GM19438 (cell line): ENCODE data around the gene DNAAF8.
"Not testable (repeated sequence)": the region's sequence is repeated elsewhere in the genome, so short reads cannot be mapped to it uniquely, and the experiment has no call there.

Experiments used
- ATAC-seq: cut with Tn5 transposase; IDR thresholded peaks from one replicate; pipeline ENCODE4 v1.9.1; 2021; ENCODE audit warnings: low read depth; ENCODE audit not compliant: unreplicated experiment

Gene DNAAF8

DNA sequence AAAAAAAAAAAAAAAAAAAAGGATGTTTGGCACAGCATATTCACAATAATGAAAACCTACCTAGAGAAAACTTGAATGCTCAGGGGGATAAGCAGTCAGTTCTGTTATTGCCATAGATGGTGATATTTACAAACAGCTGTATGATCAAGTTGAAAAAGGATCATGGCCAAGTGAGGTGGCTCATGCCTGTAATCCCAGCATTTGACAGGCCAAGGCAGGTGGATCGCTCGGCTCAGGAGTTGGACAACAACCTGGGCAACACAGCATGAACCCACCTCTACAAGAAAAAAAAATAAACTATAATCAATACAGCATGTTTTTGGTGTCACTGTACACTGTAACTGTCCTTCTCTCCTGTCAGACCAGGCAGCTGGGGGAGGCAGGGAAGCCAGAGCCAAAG is 19.3 kb upstream of the DNAAF8 start:
- ATAC-seq, result no peak

DNA sequence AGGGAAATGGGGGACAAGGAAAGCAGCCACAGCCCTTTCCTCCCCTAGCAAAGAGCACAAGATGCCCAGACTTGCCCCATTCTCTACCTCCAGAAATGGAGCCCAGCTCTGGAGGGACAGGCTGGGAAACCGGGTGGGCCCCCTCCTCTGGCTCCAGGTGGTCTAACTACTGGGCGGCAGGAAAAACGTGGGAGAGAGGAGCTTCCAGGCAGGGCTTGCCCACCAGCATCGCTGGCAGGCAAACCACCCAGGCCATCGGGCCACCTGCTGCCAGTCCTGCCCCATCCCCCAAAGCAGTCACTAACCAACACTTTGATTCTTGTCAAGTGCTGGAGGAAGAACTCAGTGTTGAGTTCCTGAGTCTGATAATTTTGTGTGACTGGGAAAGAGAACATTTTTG is 15.9 kb upstream of the DNAAF8 start:
- ATAC-seq, result no peak

DNA sequence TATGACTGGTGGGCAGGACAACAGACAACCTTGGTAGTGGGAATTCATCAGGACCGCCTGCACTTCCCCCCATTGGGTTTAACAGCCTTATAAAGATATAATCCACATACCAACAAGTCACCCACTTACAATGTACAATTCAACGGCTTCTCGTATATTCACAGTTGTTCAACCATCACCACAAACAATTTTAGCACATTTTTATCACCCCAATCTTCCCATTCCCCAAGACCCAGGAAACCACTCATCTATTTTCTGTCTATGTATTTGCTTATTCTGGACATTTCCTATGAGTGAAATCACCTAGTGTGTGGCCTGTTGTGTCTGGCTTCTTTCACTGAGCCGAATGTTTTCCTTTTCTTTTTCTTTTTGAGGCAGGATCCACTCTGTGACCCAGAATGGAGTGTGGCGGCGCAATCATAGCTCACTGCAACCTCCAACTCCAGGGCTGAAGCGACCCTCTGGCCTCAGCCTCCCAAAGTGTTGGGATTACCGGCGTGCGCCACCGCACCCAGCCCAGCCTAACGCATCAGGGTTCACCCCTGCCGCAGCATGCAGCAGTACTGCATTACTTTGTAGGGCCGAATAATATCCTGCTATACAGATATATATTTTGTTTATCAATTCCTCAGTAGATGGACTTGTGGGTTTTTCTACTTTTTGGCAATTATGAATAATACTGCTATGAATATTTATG is 11.1 kb upstream of the DNAAF8 start:
- no peak for ATAC-seq

DNA sequence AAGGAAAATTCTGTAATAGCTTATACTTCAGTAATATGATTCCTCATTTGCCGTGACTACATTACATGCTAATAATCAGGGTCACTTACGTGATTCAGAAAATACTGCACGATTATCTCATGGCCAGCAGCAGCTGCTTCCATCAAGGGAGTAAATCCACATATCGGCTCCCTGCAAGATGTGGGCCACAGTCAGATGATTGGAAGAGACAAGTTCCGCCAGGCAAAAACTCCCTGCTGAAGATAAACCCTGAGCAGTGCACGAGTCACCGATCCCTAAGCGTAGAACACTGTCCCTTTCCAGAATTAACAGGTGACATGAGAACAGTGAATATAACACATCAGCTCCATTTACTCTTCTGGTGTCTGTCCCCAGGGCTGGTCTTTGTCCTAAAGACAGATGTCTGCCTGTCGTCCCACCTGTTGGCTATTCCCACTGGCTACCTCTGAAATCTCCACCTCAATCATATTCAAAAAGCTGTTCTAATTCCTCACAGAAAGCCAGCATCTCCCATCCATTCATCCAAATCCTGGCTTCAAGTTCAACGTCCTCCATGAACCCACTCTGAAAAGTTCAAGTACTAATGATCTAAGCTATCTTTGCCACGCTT is 9.6 kb upstream of the DNAAF8 start:
- no peak for ATAC-seq

DNA sequence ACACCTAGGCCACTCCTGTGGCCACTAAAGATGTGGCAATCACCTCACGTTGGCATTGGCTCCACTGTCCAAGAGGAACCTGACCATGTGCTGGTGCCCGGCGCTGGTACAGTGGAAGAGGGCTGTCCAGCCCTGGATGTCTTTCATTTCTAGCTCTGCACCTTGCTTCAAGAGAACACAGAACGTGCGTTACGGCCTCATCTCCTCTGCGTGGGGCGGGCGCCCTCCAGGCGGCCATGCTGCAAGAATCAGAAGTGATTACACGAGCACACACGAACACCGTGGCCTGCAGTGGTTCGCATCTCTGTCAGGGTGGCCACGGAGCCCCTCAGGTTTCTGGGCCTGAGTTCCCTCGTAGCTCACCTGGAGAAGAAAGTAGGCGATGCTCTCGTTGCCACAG is 7.7 kb upstream of the DNAAF8 start:
- ATAC-seq, result no peak

DNA sequence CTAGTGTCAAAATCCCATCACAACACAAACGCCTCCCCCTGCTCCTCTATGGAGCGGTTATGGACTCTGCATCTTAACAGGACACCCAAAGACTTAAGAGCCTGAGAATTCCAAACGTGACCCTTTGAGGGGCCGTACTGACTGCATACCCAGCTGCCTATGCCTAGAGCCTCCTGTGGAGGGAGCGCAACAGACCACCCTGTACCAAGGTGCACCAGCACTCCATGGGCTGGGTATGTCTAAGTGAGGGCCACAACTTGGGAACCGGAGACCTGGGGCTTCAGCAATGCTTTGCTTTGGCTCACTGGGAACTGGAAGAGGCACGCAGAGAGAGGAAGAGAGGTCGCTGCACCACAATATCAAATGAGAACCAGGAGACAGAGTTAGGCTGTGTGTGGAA is 5.7 kb upstream of the DNAAF8 start:
- no peak for ATAC-seq

DNA sequence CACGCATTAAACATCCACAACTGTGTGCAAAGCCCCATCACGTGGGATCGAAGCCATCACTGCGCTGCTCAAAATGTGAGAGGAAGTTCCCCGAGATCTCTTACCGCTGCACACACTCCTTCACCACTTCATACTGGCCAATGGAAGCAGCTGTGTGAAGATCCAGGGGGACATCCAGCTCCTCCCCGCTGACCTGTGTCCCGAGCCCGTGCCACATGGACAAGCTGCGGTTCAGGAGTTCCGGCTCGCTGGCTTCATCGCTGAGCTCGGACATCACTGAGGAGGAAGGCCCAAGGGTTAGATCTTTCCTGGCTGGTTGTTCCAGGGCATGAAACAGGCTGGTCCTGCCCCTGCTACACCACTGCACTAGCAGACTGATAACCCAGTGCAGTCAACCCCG is 4.5 kb upstream of the DNAAF8 start:
- ATAC-seq, result no peak

DNA sequence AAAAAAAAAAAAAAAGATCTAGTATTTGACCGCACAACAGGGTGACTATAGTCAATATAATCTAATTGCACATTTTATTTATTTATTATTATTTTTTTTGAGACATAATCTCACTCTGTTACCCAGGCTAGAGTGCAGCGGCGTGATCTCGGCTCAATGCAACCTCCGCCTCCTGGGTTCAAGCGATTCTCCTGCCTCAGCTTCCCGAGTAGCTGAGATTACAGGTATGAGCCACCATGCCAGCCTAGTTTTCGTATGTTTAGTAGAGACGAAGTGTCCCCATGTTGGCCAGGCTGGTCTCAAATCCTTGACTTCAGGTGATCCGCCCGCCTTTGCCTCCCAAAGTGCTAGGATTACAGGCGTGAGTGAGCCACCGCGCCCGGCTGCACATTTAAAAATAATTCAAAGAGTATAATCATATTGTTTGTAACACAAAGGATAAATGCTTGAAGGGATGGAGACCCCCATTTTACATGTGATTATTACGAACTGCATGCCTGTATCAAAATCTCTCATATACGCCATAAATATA is 1.1 kb upstream of the DNAAF8 start:
- no peak for ATAC-seq

DNA sequence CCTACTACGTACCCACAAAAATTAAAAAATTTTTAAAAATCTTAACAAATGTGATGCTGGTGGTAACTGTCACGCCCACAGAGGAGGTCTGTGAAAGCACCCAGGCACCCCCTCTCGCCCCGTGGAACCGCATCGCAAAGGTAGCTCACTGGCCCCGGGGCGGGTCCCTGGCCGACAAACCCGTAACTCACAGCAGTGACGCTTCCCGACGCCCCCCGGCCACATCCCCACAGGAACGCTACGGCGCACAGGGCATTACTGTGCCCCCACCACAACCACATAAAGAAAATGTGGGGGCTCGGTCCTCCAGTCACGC is 632 bp upstream of the DNAAF8 start:
- ATAC-seq, result peak; percentile 6

DNA sequence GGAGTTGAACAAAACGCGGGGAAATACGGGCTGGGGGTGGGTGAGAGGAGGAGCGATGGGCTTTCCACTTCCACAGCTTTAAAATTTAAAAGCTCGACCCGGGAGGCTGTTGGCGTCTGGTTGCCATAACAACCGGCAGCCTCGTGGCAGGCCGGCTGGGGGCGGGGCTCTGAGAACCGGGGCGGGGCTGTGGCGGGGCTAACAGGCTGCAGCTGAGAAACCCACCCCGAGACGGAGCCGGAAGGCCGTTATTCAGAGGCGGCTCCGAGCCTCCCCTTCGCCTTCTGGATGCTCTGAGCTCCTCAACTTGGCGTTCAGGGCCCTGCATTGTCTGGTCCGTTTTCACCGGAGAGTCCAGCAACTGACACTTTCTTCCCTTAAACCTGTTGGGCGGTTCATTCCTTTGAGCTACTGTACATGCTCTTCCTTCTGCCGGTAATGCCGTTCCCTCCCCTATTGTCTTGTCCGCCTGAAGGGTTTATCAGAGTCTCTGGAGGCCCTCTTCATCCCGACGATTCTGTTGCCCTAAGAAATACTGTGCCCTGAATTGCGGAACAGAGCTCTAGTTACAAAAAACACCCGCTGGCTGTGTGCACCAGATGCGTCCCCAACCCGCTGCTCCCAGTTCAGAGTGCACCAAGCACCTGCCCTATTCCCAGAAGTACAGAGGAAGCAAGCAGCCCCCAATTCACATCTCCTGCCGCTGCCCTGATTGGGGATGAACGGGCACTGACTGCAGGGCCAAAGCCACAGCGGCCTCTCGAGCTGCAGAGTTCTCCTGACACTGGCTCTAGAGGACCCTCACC is 596 bp downstream of the DNAAF8 start:
- peak; percentile 75 for ATAC-seq

DNA sequence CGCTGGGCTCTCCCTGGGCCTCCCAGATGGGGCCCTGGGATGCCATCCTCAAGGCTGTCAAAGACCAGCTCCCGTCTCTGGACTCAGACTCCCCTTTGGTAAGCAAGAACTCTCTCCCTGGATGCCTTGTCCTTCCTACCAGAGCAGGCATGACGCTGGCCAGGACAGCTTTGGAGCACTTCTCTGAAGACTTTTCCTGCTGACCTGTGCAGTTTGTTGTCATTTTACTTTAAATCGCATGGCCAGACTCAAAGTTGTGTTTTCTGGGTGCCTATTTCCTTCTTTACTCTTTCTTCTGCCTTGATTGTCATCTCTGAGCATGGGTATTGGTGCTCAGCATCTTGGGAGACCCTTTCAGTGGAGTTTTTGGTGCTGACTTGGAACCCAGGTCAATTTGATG is 2.2 kb downstream of the DNAAF8 start:
- ATAC-seq, result no peak

DNA sequence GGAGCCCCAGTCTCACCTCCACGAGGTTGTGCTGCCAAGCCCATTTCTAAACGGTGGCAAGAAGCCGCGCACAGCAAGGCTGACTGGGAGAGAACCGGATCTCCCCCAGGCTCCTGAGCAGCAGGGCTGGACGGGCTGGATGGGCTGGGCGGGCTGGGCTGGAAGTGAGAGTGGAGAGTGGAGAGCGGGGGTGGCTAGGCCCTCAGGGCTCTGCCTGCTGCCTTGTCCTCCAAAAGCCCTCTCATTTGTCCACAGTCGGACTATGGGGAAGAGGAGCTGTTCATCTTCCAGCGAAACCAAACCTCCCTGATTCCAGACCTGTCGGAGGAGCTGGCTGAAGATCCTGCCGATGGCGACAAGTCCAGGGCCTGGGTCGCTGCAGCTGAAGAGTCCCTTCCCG is 3.2 kb downstream of the DNAAF8 start:
- ATAC-seq, result no peak

DNA sequence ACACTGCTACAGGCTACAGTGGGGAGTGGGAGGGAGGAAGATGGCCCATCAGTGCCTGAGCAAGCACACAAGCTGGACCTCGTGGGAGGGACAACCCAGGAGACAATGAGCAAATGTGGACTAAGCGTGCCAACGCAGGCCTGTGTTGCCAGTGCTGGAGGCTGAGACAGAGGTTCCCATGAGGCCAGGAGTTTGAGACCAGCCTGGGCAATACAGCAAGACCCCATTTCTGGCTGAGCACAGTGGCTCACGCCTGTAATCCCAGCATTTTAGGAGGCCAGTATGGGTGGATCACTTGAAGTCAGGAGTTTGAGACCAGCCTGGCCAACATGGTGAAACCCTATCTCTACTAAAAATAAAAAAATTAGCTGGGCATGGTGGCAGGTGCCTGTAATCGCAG is 4.0 kb downstream of the DNAAF8 start:
- not testable (repeated sequence) for ATAC-seq

DNA sequence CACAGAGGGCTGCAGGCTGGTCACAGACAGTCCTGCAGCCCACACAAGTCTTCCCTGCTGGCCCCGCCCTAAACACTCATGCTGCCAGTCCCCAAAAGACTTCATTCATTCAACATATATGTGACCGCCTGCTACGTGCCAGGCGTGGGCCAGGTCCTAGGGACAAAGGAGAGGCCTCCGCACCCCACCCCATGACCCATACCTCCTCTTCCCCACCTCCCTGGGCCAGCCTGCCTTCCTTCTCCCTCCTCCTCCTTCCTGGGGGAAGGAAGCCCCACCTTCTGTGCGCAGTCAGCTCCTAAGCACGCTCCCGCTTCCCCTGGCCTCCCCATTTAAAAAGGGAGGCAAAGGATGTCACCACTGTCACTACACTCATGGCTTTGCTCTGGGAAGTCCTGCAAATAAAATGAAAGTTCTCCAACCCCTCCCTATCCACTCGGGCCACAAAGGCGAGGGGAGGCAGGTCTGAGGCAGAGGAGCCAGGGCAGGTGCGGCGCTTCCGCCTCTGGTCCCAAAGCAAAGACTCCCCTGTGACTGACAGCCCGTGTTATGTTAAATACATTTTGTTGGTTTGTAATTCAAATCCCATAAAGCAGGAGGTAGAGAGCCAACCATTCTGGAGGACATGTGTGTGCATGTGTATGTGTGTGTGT is 9.0 kb downstream of the DNAAF8 start:
- no peak for ATAC-seq

DNA sequence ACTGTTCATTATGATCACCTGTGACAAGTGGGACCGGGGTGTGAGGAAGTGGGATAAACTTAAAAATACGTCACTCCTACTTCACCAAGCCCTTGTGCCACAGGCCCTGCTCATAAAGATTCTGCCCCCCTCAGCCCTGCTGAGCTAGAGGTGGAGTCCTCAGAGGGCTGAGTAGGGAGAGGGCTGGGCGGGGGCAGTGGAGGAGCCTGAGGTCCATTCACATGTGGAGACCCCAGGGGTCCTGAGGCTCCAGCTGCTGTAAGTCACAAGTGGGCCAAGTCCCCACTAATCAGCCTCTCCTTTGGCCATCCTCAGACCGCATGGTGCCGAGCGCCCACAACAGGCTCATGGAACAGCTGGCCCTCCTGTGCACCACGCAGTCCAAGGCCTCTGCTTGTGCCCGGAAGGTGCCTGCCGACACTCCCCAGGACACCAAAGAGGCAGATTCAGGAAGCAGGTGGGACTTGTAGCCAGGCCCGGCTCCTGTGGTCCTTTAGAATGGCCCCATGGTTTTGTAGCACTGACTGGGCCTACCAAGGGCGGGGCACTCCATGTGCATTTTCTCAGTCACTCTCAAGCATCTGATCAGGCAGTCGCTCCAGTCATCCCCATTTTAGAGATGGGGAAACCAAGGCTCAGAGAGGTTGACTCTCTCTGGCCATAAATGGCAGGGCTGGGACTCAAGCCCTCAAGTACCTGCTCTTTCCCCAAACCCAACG is 10.4 kb downstream of the DNAAF8 start:
- ATAC-seq, result no peak

DNA sequence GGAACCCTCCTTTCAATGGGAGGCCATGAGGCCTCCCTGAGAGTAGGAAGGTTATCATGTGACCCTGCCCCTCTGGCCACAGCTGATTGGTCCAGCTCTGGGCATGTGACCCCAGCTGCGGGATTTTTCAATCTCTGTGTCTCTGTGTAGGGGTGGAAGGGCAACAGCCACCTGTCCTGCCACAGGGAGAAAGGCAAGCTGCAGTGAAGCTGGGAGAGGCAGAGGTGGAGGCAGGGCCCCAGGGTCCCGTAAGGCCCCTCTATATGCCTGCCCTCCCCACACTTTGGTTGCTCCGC is 10.9 kb downstream of the DNAAF8 start:
- ATAC-seq, result no peak

DNA sequence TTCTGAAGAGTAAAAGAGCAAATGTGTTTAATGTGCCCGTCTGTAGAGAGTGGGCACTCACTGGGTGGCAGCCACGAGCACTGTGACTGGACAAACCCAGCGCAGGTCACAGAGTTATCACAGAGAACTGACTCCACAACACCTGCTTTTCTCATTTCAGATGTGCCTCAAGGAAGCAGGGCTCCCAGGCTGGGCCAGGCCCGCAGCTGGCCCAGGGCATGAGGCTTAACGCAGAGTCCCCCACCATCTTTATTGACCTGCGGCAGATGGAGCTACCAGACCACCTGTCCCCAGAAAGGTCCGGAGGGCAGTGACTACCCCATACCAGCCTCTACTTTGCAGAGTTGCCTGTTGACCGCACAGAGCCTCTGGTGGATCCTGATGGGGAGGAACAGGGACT is 11.9 kb downstream of the DNAAF8 start:
- ATAC-seq, result no peak

DNA sequence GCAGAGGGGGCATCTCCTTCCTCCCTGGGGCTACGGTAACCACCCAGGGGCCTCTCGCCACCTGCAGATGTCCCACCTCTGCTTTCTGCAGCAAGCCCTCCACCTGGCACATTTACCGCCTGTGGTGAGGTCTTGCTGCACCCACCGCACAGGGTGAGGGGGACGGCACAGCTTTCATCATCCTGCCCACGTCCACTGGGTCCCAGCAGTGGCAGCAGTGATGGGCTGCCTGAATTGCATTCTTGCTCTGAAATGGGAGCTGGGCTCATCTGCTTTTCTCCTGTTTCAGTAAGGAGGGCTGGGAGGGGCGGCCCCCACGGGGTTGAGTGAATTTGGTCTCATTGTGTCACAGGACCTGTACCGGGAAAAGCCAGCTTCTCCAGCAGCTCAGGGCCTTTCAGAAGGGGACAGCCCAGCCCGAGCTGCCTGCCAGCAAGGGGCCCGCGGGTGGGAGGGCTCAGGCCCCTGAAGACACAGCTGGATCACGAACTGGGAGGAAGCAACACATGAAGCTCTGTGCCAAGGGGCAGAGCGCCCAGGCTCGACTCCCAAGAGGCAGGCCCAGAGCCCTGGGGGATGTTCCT is 12.7 kb downstream of the DNAAF8 start:
- ATAC-seq, result no peak

DNA sequence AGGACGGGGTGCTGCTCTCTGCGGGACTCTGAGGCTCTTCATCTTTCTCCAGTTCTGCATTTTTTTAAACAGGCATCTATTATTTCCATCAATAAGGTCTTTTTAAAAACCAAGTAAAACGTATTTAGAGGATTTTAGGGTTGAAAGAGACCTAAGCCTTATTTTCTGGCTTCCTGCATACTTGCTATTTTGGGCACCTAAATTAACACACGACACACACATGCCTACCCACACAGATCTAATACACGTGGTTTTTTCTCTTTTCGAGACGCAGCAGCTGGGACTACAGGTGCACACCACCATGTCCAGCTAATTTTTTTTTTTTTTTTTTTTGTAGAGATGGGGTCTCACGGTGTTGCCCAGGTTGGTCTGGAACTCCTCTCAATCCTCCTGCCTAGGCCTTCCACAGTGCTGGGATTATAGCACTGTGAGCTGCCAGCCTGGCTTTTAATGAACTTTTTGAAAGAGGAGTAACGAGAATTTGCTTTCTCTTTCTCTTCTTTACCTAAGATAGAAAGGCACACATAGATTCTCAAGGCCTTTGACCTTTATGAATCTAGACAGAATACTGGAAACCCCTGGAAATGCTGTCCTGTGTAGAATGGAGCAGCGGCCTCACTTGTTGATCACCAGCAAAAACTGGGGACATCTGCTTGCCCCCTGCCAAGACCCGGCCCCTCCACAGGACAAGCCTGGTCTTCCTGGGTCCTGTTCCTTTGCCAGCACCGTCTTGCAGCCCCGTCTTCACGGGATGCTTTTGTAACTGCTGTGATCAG is 13.8 kb downstream of the DNAAF8 start:
- no peak for ATAC-seq
